ENCODE results near the gene CADM2.

CADM2 gene

DNA sequence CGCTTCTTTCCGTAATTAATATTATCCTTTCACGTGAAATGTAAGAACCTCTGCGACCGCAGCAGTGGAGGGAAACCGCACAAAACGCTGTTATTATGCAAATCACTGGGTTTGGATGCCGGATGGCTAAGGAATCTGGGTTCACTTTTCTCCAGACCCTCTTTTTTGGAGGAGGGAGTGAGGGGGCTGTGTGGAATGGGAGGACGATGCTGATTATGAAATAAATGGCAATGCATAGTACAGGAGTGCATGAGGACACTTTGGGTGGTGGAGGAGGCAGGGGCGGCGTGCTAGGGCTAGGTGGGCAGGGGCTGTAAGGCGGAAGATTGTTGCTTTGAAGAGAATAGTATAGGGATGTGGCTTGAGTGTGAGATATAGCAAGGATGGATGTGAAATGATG is 1.8 kb downstream of the CADM2 start:
- TF ChIP-seq, protein P1, sequence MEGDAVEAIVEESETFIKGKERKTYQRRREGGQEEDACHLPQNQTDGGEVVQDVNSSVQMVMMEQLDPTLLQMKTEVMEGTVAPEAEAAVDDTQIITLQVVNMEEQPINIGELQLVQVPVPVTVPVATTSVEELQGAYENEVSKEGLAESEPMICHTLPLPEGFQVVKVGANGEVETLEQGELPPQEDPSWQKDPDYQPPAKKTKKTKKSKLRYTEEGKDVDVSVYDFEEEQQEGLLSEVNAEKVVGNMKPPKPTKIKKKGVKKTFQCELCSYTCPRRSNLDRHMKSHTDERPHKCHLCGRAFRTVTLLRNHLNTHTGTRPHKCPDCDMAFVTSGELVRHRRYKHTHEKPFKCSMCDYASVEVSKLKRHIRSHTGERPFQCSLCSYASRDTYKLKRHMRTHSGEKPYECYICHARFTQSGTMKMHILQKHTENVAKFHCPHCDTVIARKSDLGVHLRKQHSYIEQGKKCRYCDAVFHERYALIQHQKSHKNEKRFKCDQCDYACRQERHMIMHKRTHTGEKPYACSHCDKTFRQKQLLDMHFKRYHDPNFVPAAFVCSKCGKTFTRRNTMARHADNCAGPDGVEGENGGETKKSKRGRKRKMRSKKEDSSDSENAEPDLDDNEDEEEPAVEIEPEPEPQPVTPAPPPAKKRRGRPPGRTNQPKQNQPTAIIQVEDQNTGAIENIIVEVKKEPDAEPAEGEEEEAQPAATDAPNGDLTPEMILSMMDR (IDR thresholded peaks at IDR 0.05; ENCODE audit: control insufficient read depth, insufficient read depth, low read depth, low read length, missing control alignments): no peak
- no peak for DNase-seq (ENCODE audit: low read depth)

DNA sequence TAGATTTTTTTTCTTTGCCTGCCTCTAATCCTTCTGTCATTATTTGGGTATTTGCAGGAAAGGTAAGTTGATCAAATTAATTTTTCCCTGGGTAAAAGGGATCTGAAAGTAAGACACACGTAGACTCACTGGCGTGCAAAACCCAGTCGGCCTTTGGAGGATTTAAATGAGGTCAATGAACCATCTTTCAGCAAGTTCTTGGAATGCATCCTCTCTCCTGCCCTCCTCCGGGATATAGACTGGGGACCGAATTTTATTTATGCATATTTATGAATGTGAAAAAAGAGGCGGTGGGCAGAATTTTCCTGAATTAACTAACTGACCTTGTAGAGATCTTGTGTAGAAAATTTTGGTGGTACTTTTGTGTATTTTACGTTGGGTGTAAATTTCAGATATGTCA is 2.2 kb downstream of the CADM2 start:
- H3K4me3 ChIP-seq (ENCODE audit: control insufficient read depth, low read depth, low read length): no peak overlapping the region
- TF ChIP-seq, protein P1 (IDR thresholded peaks at IDR 0.05; ENCODE audit: control insufficient read depth, insufficient read depth, low read depth, low read length, missing control alignments): no peak
- DNase-seq (ENCODE audit: low read depth): no peak

More for the DNA sequence above, 1.8 kb downstream of the CADM2 start:
- H3K4me3 ChIP-seq (ENCODE audit: control insufficient read depth, low read depth, low read length): no peak overlapping the region

DNA sequence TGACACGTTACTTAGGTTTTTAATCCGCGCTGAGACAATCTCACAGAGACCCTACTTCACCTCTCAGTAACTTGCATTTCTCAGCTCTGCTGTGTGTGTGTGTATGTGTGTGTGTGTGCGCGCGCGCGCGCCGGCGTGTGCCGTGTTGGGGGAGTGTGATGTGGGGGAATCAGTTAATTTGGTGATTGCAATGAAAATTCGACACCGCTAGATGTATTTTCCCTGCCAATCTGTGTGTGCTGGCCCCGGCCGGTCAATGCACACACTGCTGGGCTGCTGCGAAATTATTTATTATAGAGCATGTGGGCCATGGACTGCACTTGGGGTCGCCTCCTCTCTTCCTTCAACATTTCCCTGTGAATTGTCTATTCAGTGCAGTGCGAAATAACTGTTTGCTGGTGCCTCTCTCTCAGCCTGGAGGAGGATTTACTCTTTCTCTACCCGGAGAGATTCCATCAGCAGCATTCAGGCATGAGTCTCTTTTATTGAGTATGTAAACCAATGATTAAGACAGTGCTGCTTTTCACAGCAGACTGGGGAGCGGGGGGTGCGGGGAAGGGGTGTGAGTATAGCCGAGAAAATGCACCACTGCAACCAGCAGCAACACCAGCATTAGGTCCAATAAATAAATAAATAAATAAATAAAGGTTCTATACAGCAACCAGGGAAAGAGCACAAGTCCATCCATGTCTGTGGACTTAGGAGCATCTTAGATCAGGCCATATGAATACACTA is 2.9 kb downstream of the CADM2 start:
- no peak for DNase-seq (ENCODE audit: low read depth)
- H3K4me3 ChIP-seq (ENCODE audit: control insufficient read depth, low read depth, low read length): no peak overlapping the region
- TF ChIP-seq, protein P1 (IDR thresholded peaks at IDR 0.05; ENCODE audit: control insufficient read depth, insufficient read depth, low read depth, low read length, missing control alignments): no peak

DNA sequence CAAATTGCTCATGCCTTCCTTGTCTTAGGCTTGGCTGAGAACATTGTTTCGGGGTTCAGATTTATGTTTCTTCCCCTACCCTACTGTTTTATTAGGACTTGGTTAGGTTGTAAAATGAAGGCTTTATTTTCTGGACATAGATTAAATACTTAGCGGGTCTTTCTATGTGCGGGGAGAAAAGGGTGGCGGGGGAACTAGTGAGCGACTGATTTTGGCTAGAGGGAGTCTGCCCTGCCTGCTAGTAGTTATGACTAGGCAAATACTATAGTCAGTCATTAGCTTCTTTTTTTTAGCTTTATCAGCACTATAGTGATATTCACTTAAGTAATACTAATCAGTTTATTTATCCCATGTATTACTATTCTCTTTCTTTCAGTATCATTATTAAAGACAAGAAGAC is 3.6 kb downstream of the CADM2 start:
- no peak for DNase-seq (ENCODE audit: low read depth)
- no peak overlapping the region for H3K4me3 ChIP-seq (ENCODE audit: control insufficient read depth, low read depth, low read length)
- TF ChIP-seq, protein P1 (IDR thresholded peaks at IDR 0.05; ENCODE audit: control insufficient read depth, insufficient read depth, low read depth, low read length, missing control alignments): no peak

DNA sequence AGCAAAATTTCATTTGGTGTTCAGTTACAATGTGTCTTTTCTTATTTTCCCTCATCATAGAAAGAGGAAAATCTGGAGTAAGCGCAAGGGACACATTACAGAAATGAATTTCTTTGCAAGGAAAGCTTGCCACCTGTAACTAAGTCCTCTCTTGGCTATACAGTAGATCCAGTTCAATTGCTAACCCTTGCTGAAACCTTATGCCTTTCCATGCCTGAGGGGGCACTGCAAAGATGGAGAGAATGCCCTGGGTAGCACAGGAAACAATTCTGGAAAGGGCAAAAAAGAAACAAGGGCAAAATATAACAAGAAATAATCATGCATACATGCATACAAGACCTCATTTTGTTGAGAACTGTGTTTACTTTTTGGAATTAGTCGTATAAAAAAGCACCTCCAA is 4.3 kb downstream of the CADM2 start:
- DNase-seq (ENCODE audit: low read depth): no peak
- TF ChIP-seq, protein P1 (IDR thresholded peaks at IDR 0.05; ENCODE audit: control insufficient read depth, insufficient read depth, low read depth, low read length, missing control alignments): no peak
- no peak overlapping the region for H3K4me3 ChIP-seq (ENCODE audit: control insufficient read depth, low read depth, low read length)

DNA sequence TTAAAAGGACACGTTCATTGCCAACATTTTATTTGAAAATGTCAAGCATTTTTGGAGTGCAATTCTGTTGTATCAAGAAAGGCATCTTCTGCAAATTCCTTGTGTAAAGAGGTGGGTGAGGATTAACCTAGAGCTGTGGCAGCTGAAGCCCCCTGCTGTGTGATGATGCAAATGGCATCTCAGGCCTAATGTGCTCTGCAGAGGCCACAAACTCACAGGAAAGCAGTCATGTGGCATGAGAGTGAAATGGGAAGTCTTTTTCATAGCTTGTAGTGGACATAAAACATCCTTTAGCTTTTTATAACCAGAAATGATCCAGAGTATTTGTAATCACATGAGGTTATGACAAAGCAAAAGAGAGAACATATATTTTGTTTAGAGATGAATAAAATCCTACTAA is 6.4 kb downstream of the CADM2 start:
- H3K4me3 ChIP-seq (ENCODE audit: control insufficient read depth, low read depth, low read length): no peak overlapping the region
- DNase-seq (ENCODE audit: low read depth): no peak
- TF ChIP-seq, protein P1 (IDR thresholded peaks at IDR 0.05; ENCODE audit: control insufficient read depth, insufficient read depth, low read depth, low read length, missing control alignments): no peak
